Kidney (tissue), 14 donors: ENCODE results near the gene KIAA1755. TPM values are rescaled to one million over a fixed set of nuclear protein-coding genes. Genes with fewer than 3 reads are reported as not detected.

ENCODE experiments used
- DNase-seq, 5 donors: peaks; one replicate each; pipeline ENCODE4 v3.0.0-alpha.2; 2013 to 2020
- FAIRE-seq: peaks from 2 replicates; lab custom pipeline; 2012; peaks lifted over from hg19 to GRCh38; lab: Jason Lieb, UNC
- H3K27ac ChIP-seq, 2 donors: one replicate each; pipeline ENCODE4 v1.7.0; 2013; ENCODE audit warnings: low read depth in 2 of 2, low read length in 2 of 2, inconsistent platforms in 1 of 2
- H3K27me3 ChIP-seq: one replicate; pipeline ENCODE4 v1.7.1; 2013; ENCODE audit warnings: low read length, inconsistent platforms; ENCODE audit not compliant: control insufficient read depth, insufficient read depth
- H3K36me3 ChIP-seq, 3 donors: one replicate each; pipeline versions ENCODE4 v1.7.0 to v1.7.1; 2013; ENCODE audit warnings: low read length in 3 of 3, control low read depth in 1 of 3, inconsistent platforms in 1 of 3; ENCODE audit not compliant: insufficient read depth in 3 of 3, control insufficient read depth in 2 of 3
- H3K4me1 ChIP-seq, 3 donors: one replicate each; pipeline versions ENCODE4 v1.7.0 to v1.7.1; 2013; ENCODE audit warnings: low read length in 3 of 3, inconsistent platforms in 1 of 3, low read depth in 1 of 3; ENCODE audit not compliant: control insufficient read depth in 2 of 3, insufficient read depth in 2 of 3
- H3K4me3 ChIP-seq, 3 donors: one replicate each; pipeline versions ENCODE4 v1.7.0 to v1.8.1; 2013; ENCODE audit warnings: low read length in 3 of 3, control low read depth in 1 of 3, inconsistent platforms in 1 of 3
- H3K9ac ChIP-seq, 3 donors: one replicate each; pipeline versions ENCODE4 v1.7.0 to v1.7.1; 2013; ENCODE audit warnings: low read length in 3 of 3, control low read depth in 1 of 3, inconsistent platforms in 1 of 3
- H3K9me3 ChIP-seq, 3 donors: one replicate each; pipeline versions ENCODE4 v1.7.0 to v1.7.1; 2013; ENCODE audit warnings: low read length in 3 of 3, control low read depth in 1 of 3, inconsistent platforms in 1 of 3; ENCODE audit not compliant: control insufficient read depth in 2 of 3, insufficient read depth in 1 of 3
- intact Hi-C: fragments of 100-400 bp; cut with DNase I; formaldehyde crosslinking; loops from one replicate; pipeline ENCODE4 v1.11.1; 2022
- polyA plus RNA-seq: library from polyadenylated mRNA; stranded (reverse); fragments of 350-450 nt; fragmentation: Illumina TruSeq; extraction: RNeasy Lipid Tissue Mini Kit (QIAGEN cat#74804); gene quantifications from one replicate; pipeline ENCODE4 v1.2.3, GENCODE V29; 2014; ENCODE audit warnings: low read depth, low replicate concordance; ENCODE audit not compliant: insufficient read depth
- total RNA-seq: library from RNA; stranded (reverse); fragmentation: NEBNext Ultra II Directional; extraction: Animal tissue kit (Norgen Biotek cat#: 25700); gene quantifications from one replicate; pipeline ENCODE4 v1.2.1, GENCODE V29; 2021
- TF ChIP-seq, protein P1 (sequence below): IDR thresholded peaks from 3 replicates; pipeline ENCODE4 v1.5.1; 2012; ENCODE audit warnings: mild to moderate bottlenecking, moderate library complexity, borderline replicate concordance; ENCODE audit not compliant: insufficient read depth; ENCODE audit errors: extremely low read depth
- donor health status: control.
- donor health status: control.
- donor health status: control.
- donor health status: control.
- donor health status: control.
- donor health status: DM: yes; HTN: yes; CAD: no.
- donor health status: Normal renal cell carcinoma (clear cell type).

KIAA1755 gene
- total and polyA plus RNA-seq, 2 donors from 2014 or later: 1.5 to 5.1 TPM

DNA sequence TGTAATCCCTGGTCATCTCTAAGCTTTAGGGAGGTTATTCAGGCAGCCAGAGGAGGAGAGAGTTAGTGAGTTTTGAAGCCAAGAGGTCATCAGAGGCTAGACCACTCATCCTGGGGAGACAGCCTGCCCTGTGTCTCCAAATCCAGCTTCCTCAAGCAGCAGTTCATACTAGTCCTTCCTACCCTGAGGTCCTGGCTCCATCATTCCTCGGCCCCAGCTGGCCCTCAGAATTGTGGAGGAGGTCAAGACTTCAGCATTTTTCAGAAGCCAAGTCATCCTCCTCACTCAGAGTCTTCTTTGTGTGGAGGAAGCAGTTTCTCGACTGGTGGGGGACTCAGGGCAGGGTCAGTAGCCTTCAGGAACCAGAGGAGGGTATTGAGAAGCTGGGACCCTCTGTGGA is 12.4 kb upstream of the KIAA1755 start:
- no peaks in the 10 kb centered on the region for H3K36me3 ChIP-seq

DNA sequence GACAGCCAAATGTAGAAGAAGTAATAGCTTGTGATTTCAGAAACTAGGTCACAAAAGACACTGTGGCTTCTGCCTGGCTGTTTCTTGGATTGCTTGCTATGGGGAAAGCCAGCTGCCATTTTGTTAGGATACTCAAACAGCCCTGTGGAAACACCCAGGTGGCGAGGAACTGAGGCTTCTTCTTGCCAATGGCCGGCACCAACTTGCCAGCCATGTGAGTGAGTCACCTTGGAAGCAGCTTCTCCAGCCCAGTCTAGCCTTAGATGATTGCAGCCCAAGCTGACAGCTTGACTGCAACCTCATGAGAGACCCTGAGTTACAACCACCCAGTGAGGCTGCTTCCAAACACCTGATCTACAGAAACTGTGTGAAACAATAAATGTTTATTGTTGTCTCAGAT is 11.9 kb upstream of the KIAA1755 start:
- no peak overlapping the region for H3K9ac ChIP-seq
- peaks cover 0 to 3% (median 0%) of the 10 kb centered on the region in 3 donors for H3K4me1 ChIP-seq
- H3K9me3 ChIP-seq: no peaks in the 10 kb centered on the region
- no peak overlapping the region for H3K27ac ChIP-seq
- intact Hi-C loops: no loop called here
- H3K4me3 ChIP-seq: no peak overlapping the region
- no peak for FAIRE-seq
- DNase-seq: no peak
- TF ChIP-seq, protein P1, sequence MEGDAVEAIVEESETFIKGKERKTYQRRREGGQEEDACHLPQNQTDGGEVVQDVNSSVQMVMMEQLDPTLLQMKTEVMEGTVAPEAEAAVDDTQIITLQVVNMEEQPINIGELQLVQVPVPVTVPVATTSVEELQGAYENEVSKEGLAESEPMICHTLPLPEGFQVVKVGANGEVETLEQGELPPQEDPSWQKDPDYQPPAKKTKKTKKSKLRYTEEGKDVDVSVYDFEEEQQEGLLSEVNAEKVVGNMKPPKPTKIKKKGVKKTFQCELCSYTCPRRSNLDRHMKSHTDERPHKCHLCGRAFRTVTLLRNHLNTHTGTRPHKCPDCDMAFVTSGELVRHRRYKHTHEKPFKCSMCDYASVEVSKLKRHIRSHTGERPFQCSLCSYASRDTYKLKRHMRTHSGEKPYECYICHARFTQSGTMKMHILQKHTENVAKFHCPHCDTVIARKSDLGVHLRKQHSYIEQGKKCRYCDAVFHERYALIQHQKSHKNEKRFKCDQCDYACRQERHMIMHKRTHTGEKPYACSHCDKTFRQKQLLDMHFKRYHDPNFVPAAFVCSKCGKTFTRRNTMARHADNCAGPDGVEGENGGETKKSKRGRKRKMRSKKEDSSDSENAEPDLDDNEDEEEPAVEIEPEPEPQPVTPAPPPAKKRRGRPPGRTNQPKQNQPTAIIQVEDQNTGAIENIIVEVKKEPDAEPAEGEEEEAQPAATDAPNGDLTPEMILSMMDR: no peak
- no peaks in the 10 kb centered on the region for H3K36me3 ChIP-seq
- no peaks in the 10 kb centered on the region for H3K27me3 ChIP-seq

More for the DNA sequence above, 12.4 kb upstream of the KIAA1755 start:
- intact Hi-C loops: no loop called here
- Histone ChIP-seq H3K27me3 (no peaks in the 10 kb centered on the region), H3K4me1 (no peaks in the 10 kb centered on the region), H3K9me3 (no peaks in the 10 kb centered on the region), H3K4me3 (no peak overlapping the region), H3K9ac (no peak overlapping the region), H3K27ac (no peak overlapping the region)
- DNase-seq (no peak), FAIRE-seq (no peak)
- TF ChIP-seq, protein P1: no peak

DNA sequence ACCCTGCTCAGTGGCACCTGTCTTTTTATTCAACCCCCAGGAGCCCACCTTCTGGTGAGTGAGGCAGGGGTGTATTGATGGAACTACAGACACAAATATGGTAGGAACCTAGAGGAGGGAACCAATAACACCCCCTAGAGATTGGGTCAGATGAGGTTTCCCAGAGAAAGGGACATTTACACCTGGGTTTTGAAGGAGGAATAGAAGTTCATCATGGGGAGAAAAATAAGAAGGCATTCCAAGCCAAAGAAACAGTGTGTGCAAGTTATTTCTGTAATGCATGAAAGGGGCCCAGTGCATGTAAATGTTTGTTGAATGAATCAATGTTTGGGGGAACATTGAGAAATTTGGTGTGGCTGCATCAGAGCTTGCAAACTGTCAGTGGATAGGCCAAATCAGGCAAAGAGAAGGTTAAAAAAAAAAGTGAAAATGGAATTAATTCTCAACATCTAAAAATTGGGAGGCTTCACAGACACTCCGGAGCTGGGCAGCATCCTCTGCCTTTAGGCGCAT is 11.1 kb upstream of the KIAA1755 start:
- Histone ChIP-seq H3K4me3 (no peak overlapping the region), H3K4me1 (peaks cover 0 to 4% (median 0%) of the 10 kb centered on the region in 3 donors), H3K9ac (no peak overlapping the region), H3K36me3 (no peaks in the 10 kb centered on the region), H3K27me3 (no peaks in the 10 kb centered on the region), H3K9me3 (no peaks in the 10 kb centered on the region), H3K27ac (no peak overlapping the region)
- FAIRE-seq (no peak), DNase-seq (no peak)
- intact Hi-C loops: no loop called here
- TF ChIP-seq, protein P1: no peak
